Mesenchymal stem cell (in vitro differentiated cells and primary cell): ENCODE data around the gene APOA5.

Experiments
- DNase-seq: peaks from one replicate; pipeline ENCODE4 v3.0.0-alpha.2; 2013
- H2AFZ ChIP-seq: one replicate; pipeline ENCODE4 v1.6.1; 2013; ENCODE audit warnings: low read depth, mild to moderate bottlenecking, control low read depth, inconsistent platforms, low read length, moderate library complexity
- H2AK5ac ChIP-seq: 2 replicates; pipeline ENCODE4 v1.6.1; 2013; ENCODE audit warnings: low read length, moderate library complexity, mild to moderate bottlenecking, inconsistent platforms; ENCODE audit not compliant: severe bottlenecking
- H2BK120ac ChIP-seq: one replicate; pipeline ENCODE4 v1.6.1; 2013; ENCODE audit warnings: low read depth, mild to moderate bottlenecking, inconsistent platforms, low read length, moderate library complexity
- H2BK12ac ChIP-seq, 2 experiments: one replicate each; pipeline ENCODE4 v1.6.1; 2013; ENCODE audit warnings: inconsistent platforms in 2 of 2, low read length in 2 of 2, mild to moderate bottlenecking in 2 of 2, moderate library complexity in 2 of 2, control low read depth in 1 of 2
- H2BK15ac ChIP-seq: one replicate; pipeline ENCODE4 v1.6.1; 2013; ENCODE audit warnings: mild to moderate bottlenecking, low read depth, inconsistent platforms; ENCODE audit not compliant: poor library complexity, severe bottlenecking
- H2BK5ac ChIP-seq: 2 replicates; pipeline ENCODE4 v1.6.1; 2013; ENCODE audit warnings: low read depth, mild to moderate bottlenecking, low read length, control low read depth, inconsistent platforms; ENCODE audit not compliant: poor library complexity, severe bottlenecking
- H3K14ac ChIP-seq, 2 experiments: one replicate each; pipeline ENCODE4 v1.6.1; 2013; ENCODE audit warnings: inconsistent platforms in 2 of 2, low read length in 2 of 2, control low read depth in 1 of 2, mild to moderate bottlenecking in 1 of 2, moderate library complexity in 1 of 2
- H3K18ac ChIP-seq, 2 experiments: one replicate each; pipeline ENCODE4 v1.6.1; 2013; ENCODE audit warnings: inconsistent platforms in 2 of 2, low read length in 2 of 2, control low read depth in 1 of 2, low read depth in 1 of 2, mild to moderate bottlenecking in 1 of 2
- H3K23ac ChIP-seq, 2 experiments: one replicate each; pipeline ENCODE4 v1.6.1; 2013; ENCODE audit warnings: inconsistent platforms in 2 of 2, low read length in 2 of 2, mild to moderate bottlenecking in 2 of 2, moderate library complexity in 2 of 2, control low read depth in 1 of 2
- H3K27ac ChIP-seq: 2 replicates; pipeline ENCODE4 v1.5.1; 2013; ENCODE audit warnings: mild to moderate bottlenecking, moderate library complexity, low read length, control low read depth, inconsistent platforms; ENCODE audit not compliant: poor library complexity, severe bottlenecking
- H3K27me3 ChIP-seq, 2 experiments: 2 replicates each; pipeline versions ENCODE4 v1.6.1 to v1.7.0; 2013; ENCODE audit warnings: low read length in 2 of 2, mild to moderate bottlenecking in 2 of 2, moderate library complexity in 2 of 2, control low read depth in 1 of 2, inconsistent platforms in 1 of 2; ENCODE audit not compliant: control insufficient read depth in 1 of 2, insufficient read depth in 1 of 2
- H3K36me3 ChIP-seq, 2 experiments: 2 replicates each; pipeline versions ENCODE4 v1.6.1 to v1.7.0; 2013; ENCODE audit warnings: low read length in 2 of 2, control low read depth in 1 of 2, inconsistent platforms in 1 of 2, low read depth in 1 of 2, mild to moderate bottlenecking in 1 of 2; ENCODE audit not compliant: insufficient read depth in 2 of 2, control insufficient read depth in 1 of 2
- H3K4ac ChIP-seq, 2 experiments: one replicate each; pipeline ENCODE4 v1.6.1; 2013; ENCODE audit warnings: inconsistent platforms in 2 of 2, low read length in 2 of 2, mild to moderate bottlenecking in 2 of 2, moderate library complexity in 2 of 2, control low read depth in 1 of 2, low read depth in 1 of 2
- H3K4me1 ChIP-seq: 2 replicates; pipeline ENCODE4 v1.6.1; 2013; ENCODE audit warnings: low read depth, low read length, control low read depth; ENCODE audit not compliant: control insufficient read depth, insufficient read depth
- H3K4me2 ChIP-seq: 2 replicates; pipeline ENCODE4 v1.6.1; 2013; ENCODE audit warnings: low read length, mild to moderate bottlenecking, inconsistent platforms; ENCODE audit not compliant: poor library complexity, severe bottlenecking
- H3K4me3 ChIP-seq, 2 experiments: 2 replicates each; pipeline versions ENCODE4 v1.5.1 to v1.7.0; 2013; ENCODE audit warnings: low read length in 2 of 2, mild to moderate bottlenecking in 2 of 2, control low read depth in 1 of 2, low read depth in 1 of 2; ENCODE audit not compliant: insufficient read depth in 1 of 2
- H3K79me1 ChIP-seq: replicated peaks from 2 replicates; pipeline ENCODE4 v1.6.1; 2013; ENCODE audit warnings: mild to moderate bottlenecking, control low read depth, low read length, inconsistent platforms; ENCODE audit not compliant: poor library complexity, severe bottlenecking
- H3K9ac ChIP-seq: 2 replicates; pipeline ENCODE4 v1.7.0; 2013; ENCODE audit warnings: mild to moderate bottlenecking, low read length, moderate library complexity
- H3K9me3 ChIP-seq: 2 replicates; pipeline ENCODE4 v1.7.0; 2013; ENCODE audit warnings: mild to moderate bottlenecking, low read length; ENCODE audit not compliant: control insufficient read depth
- H4K8ac ChIP-seq: one replicate; pipeline ENCODE4 v1.6.1; 2013; ENCODE audit warnings: inconsistent platforms, mild to moderate bottlenecking, low read length, moderate library complexity
- H4K91ac ChIP-seq: one replicate; pipeline ENCODE4 v1.6.1; 2013; ENCODE audit warnings: mild to moderate bottlenecking, low read length, inconsistent platforms
- WGBS: methylation state at CpG from one replicate; pipeline ENCODE4 v1.1.7; 2013; ENCODE audit warnings: mixed read lengths; 5-methylcytosine and 5-hydroxymethylcytosine counted together

Gene APOA5

DNA sequence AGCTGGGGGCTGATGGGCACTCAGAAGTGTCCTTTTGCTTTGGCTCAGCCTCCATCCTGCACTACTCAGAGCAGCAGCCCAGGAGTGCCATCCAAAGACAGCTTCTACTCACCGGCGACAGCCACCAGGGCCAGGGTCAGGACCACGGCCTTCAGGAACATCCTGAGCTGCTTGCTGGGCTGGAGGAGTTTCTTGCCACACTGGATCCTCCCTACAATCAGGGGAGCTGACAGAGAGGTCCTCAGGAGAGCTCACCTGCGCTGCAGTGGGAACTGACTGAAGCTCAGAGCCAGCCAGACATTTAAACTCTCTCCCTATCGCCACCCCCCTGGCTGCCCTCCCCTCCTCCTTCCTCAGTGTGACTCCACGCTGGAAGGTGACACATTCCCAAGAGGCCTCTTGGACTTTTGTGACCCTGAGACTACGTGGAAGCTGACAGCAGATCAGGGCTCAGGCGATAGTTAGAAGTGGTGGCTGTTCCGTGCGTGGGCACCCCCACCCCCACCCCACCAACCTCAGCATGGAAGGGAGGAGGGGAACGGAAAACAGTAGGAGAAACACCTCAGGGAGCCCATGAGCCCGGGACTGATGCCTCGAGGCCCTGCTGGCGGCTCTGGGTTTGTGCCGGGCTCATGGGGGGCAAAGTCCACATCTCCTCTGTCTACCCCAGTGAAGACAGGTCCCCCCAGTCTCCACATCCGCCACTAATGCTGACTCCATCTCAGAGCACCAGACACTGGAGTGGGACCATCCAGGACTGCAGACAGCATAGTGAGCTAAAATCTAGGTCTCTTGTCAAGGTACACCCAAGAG lies 31.6 kb upstream of the APOA5 start, which contains the start of gene APOA4:
APOA4 (minus strand) TSS at position 274 of the 813 bp plus-strand sequence; CDS start at position 161, 113 bp downstream.
- H3K79me1 ChIP-seq = no peaks in the 10 kb centered on the region
- H3K4me3 ChIP-seq = no peak within 1 kb of the TSS
- no peak within 1 kb of the TSS for H3K9ac ChIP-seq
- H3K4me2 ChIP-seq = no peak within 1 kb of the TSS
- H3K4me1 ChIP-seq = peaks cover 2% of the 10 kb centered on the region
- no peak within 1 kb of the TSS for H3K23ac ChIP-seq
- no peak within 1 kb of the TSS for H3K27ac ChIP-seq
- H3K27me3 ChIP-seq = peaks cover 0 to 34% of the 10 kb centered on the region in 2 experiments
- 84% methylated on average over 15 of the region's 16 CpGs for WGBS
- H4K8ac ChIP-seq = peak within 1 kb of the TSS; percentile 7
- no peak within 1 kb of the TSS for H4K91ac ChIP-seq
- peaks cover 0 to 8% of the 10 kb centered on the region in 2 experiments for H3K36me3 ChIP-seq
- H3K4ac ChIP-seq = no peak within 1 kb of the TSS
- H3K14ac ChIP-seq = no peak within 1 kb of the TSS
- no peak within 1 kb of the TSS for H2BK5ac ChIP-seq
- no peak for DNase-seq
- H2BK15ac ChIP-seq = no peak within 1 kb of the TSS
- no peak within 1 kb of the TSS for H2BK120ac ChIP-seq
- H3K18ac ChIP-seq = no peak within 1 kb of the TSS
- no peaks in the 10 kb centered on the region for H3K9me3 ChIP-seq
- peak within 1 kb of the TSS; percentile 5 for H2AFZ ChIP-seq
- H2AK5ac ChIP-seq = no peak within 1 kb of the TSS
- no peak within 1 kb of the TSS for H2BK12ac ChIP-seq

DNA sequence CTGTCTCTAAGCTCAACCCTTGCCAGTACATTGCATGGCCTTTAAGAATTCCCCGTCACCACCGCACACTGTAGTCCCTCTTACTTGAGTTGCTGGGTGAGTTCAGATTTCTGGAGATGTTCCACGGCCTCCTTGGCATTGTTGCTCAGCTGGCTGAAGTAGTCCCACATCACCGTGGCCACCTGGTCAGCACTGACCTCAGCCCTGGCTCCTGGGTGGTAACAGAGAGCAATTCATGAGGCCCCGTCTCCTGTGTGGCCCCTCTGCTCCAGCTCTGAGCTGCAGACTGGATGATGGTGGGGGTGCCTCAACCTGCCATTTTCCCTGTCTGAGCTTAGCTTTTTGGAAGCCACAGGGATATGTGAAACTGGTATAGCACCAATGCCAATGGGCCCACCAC lies 30.9 kb upstream of the APOA5 start:
- WGBS = 75% methylated on average over 5 of the region's 5 CpGs
- Histone ChIP-seq H3K4me1 (peaks cover 2% of the 10 kb centered on the region), H3K9me3 (no peaks in the 10 kb centered on the region), H2BK120ac (no peak overlapping the region), H3K23ac (no peak overlapping the region), H2BK5ac (no peak overlapping the region), H2AK5ac (no peak overlapping the region), H3K27ac (no peak overlapping the region), H4K8ac (no peak overlapping the region), H3K4me2 (no peak overlapping the region), H3K9ac (no peak overlapping the region), H3K14ac (no peak overlapping the region), H3K79me1 (no peaks in the 10 kb centered on the region), H3K18ac (no peak overlapping the region), H3K36me3 (peaks cover 0 to 8% of the 10 kb centered on the region in 2 experiments), H2BK15ac (no peak overlapping the region), H3K4ac (no peak overlapping the region), H2AFZ (no peak overlapping the region), H3K4me3 (no peak overlapping the region), H2BK12ac (no peak overlapping the region), H3K27me3 (peaks cover 0 to 34% of the 10 kb centered on the region in 2 experiments), H4K91ac (no peak overlapping the region)
- DNase-seq = no peak

DNA sequence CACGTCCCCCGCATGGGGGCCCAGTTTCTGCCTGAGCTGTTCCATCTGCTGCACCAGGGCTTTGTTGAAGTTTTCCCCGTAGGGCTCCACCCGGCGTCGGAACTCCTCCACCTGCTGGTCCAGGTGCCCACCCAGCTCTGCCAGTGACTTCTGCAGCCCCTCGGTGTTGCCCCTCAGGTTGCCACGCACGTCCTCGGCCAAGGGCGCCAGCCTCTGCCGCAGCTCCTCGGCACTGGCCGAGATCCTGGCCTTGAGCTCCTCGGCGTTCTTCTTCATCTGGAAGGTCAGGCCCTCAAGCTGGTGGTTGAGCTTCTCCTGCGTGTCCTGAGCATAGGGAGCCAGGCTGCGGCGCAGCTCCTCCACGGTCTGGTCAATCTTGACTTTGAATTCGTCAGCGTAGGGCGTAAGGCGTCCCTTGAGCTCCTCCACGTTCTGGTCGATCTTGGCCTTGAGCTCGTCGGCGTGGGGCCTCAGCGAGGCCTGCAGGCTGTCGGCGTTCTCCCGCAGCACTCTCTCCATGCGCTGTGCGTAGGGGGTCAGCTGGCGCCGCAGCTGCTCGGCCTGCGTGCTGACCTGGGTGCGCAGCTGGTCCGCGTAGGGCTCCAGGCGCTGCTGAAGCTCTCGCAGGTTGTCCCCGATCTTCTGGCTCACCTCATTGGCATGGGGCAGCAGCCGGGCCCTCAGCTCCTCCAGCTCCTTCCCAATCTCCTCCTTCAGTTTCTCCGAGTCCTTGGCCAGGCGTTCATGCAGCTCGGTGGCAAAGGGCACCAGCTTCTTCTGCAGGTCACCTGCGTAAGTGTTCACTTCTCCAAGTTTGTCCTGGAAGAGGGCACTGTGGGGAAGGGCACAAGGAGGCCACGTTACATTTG lies 29.6 kb upstream of the APOA5 start:
- WGBS = 95% methylated on average over 51 of the region's 51 CpGs
- Histone ChIP-seq H2BK15ac (no peak overlapping the region), H3K36me3 (peaks cover 0 to 8% of the 10 kb centered on the region in 2 experiments), H3K9me3 (no peaks in the 10 kb centered on the region), H3K27me3 (peaks cover 0 to 24% of the 10 kb centered on the region in 2 experiments), H3K23ac (no peak overlapping the region), H3K4ac (no peak overlapping the region), H2AFZ (no peak overlapping the region), H2BK120ac (no peak overlapping the region), H2BK12ac (no peak overlapping the region), H4K91ac (peak overlapping the region; percentile 18), H4K8ac (no peak overlapping the region), H3K14ac (no peak overlapping the region), H3K79me1 (no peaks in the 10 kb centered on the region), H2AK5ac (no peak overlapping the region), H3K4me2 (no peak overlapping the region), H3K4me1 (peaks cover 2% of the 10 kb centered on the region), H3K4me3 (no peak overlapping the region), H3K9ac (no peak overlapping the region), H3K18ac (no peak overlapping the region), H3K27ac (no peak overlapping the region), H2BK5ac (no peak overlapping the region)
- DNase-seq = no peak

DNA sequence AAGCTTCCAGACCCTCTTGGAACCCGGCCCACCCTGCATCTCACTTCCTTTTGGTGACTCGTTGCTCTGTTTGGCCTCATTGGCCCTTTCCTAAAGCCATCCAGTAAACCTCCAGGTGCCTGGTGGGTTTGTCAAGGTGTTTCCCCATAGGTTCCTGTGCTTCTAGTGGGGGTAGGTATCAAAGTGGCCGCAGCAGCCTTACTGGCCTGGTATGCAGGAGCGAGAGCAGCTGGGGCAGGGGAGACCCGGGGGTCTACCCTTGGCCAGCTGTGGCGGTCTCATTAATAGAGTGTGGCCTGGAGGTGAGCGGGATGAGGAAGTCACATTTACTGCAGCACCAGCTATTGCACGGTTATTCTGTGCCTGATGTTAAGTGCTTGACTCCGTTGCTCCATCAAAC lies 27.4 kb upstream of the APOA5 start:
- H3K4me3 ChIP-seq = no peak overlapping the region
- no peak overlapping the region for H3K23ac ChIP-seq
- H3K4me1 ChIP-seq = peaks cover 2% of the 10 kb centered on the region
- H3K9ac ChIP-seq = no peak overlapping the region
- H3K4me2 ChIP-seq = no peak overlapping the region
- no peak overlapping the region for H3K27ac ChIP-seq
- H3K18ac ChIP-seq = no peak overlapping the region
- H4K91ac ChIP-seq = no peak overlapping the region
- no peak for DNase-seq
- peaks cover 0 to 26% of the 10 kb centered on the region in 2 experiments for H3K27me3 ChIP-seq
- H2BK15ac ChIP-seq = no peak overlapping the region
- no peak overlapping the region for H2AFZ ChIP-seq
- H2BK12ac ChIP-seq = no peak overlapping the region
- H2BK120ac ChIP-seq = no peak overlapping the region
- no peak overlapping the region for H3K4ac ChIP-seq
- no peak overlapping the region for H2BK5ac ChIP-seq
- H3K36me3 ChIP-seq = peaks cover 0 to 8% of the 10 kb centered on the region in 2 experiments
- 93% methylated on average over 7 of the region's 9 CpGs for WGBS
- H4K8ac ChIP-seq = no peak overlapping the region
- no peak overlapping the region for H3K14ac ChIP-seq
- no peaks in the 10 kb centered on the region for H3K79me1 ChIP-seq
- no peaks in the 10 kb centered on the region for H3K9me3 ChIP-seq
- H2AK5ac ChIP-seq = no peak overlapping the region
